Measurements from ENCODE around the gene TWF2.

TWF2 gene

GRCh38 chr3:52198643-52199608 lies 40.0 kb downstream of the TWF2 start:
- no peak for DNase-seq

- peak; percentile 99 for DNase-seq
Observed at GRCh38 chr3:52197842-52198625, 40.9 kb downstream of the TWF2 start, which contains the start of gene ALAS1. Gene ALAS1, plus strand, starts transcription at chr3:52198160. Its CDS starts 1,082 bp downstream, at chr3:52199242.

DNA sequence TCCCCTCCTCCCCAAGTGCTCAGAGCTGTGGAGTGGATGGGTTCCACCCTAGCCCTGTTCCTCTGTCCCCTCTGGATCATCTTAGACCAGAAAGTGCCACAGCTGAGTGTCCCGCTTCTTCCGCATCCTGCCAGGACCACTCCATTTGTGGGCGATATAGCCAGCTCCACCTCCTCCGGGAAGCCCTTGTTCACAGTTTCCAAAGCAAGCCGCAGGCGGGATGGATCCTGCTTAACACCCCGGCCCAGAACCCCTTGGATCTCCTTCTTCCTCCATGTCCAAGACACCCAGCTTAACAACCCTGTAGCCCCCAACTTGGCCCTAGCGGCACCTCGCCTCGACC lies 41.5 kb downstream of the TWF2 start:
- DNase-seq = no peak

- no peak for DNase-seq
Observed at GRCh38 chr3:52196977-52197376, 42.0 kb downstream of the TWF2 start.

- DNase-seq = no peak
Observed at GRCh38 chr3:52195823-52196331, 43.1 kb downstream of the TWF2 start.

DNA sequence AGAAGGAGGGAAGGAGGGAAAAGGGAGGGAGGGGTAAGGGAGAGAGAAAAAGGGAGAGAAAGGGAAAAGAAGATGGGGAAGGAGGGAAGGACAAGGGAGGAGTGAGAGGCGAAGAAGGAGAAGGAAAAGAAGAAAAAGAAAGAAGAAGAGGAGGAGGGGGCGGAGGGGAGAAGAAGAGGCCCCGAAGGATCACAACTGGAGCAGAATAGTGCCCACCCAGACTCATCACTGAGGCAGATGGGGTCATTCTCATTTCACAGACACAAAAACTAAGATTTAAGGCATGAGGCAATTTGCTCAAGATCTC lies 43.7 kb downstream of the TWF2 start:
- DNase-seq = no peak

DNA sequence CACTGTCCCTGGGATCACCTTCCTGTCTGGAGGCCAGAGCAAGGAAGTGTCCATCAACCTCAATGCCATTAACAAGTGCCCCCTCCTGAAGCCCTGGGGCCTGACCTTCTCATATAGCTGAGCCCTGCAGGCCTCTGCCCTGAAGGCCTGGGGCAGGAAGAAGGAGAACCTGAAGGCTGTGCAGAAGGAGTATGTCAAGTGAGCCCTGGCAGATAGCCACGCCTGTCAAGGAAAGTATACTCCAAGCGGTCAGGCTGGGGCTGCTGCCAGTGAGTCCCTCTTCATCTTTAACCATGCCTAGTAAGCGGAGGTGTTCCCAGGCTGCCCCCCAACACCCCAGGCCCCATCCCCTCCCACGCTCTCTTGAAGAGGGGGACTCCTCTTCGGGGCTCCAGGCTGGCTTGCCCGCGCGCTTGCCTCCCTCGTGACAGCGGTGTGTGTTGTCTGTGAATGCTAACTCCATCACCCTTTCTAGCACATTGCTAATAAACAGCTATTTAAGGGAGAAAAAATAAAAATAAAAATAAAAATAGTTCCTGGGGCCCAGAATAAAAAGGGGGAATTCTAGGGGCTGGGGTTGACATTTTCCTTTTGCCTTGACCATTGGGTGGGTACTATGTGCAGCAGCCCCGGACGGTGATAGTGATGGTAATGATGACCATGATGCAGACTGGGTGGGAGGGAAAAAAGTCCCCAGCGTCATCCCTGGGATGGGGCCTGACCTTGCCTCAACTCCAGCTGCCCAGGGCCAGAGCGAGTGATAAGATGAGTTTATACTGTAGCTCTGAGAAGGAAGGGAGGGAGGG lies 44.3 kb downstream of the TWF2 start:
- DNase-seq = no peak

- DNase-seq = no peak
Observed at GRCh38 chr3:52193065-52193464, 45.9 kb downstream of the TWF2 start.

GRCh38 chr3:52191663-52192062 lies 47.3 kb downstream of the TWF2 start:
- DNase-seq = no peak

DNA sequence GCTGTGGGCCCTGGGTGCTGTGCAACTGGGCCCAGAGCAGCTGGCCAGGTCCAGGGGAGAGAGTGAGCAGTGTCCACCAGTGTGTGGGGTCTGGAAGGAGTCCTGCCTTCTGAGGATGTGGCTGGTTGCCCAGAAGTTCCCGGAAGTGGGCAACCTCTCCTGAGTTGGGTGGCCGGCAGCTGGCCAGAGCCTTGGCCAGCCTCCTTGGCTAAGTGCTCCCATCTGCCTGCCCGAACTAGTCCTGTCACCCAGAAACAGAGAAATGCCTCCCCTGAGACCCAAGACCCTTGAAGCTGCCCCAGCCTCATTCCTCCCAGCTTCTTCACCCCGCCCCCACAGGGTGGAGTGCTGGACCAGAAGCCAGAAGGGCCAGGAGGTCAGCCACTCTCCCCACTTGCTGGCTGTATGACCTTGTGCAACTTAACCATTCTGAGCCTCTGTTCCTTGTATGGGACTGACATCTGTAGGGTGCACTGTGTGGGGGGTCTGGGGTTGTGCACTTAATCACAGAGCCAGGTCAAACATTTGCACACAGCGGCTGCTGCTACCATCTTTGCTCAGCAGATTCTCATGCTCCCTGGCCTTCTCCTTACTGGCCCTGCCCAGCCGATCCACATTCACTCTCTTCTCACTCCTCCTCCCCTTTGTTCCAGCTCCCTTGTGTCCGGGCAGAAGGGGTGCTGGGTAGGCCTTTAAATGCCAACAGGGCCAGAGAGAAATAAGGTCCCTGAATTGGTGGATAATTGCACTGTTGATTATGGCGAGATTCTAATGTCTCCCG lies 48.5 kb downstream of the TWF2 start:
- DNase-seq = no peak

DNA sequence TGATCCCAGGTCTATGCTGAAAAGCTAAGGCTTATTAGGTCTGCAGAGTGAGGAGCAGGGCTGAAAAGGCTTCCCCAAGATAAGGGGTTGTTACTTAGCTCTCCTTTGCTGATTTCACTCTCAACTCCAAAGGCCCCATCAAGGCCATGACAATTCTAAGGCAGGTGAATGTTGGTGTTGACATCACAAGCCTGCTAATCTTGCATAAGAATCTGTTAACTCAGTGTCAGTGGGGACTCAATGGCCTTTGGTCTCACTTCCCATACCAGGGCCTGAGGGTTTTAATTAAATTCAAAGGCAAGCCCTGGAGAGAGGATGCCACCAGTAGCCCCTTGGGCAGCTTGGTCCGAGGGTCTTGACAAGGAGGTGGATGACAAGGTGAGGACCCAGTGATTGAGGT lies 50.4 kb downstream of the TWF2 start:
- no peak for DNase-seq

- DNase-seq = no peak
Observed at GRCh38 chr3:52186729-52187128, 52.2 kb downstream of the TWF2 start.

GRCh38 chr3:52185837-52186236 lies 53.1 kb downstream of the TWF2 start:
- no peak for DNase-seq

- DNase-seq = no peak
Observed at GRCh38 chr3:52185311-52185710, 53.6 kb downstream of the TWF2 start.

DNA sequence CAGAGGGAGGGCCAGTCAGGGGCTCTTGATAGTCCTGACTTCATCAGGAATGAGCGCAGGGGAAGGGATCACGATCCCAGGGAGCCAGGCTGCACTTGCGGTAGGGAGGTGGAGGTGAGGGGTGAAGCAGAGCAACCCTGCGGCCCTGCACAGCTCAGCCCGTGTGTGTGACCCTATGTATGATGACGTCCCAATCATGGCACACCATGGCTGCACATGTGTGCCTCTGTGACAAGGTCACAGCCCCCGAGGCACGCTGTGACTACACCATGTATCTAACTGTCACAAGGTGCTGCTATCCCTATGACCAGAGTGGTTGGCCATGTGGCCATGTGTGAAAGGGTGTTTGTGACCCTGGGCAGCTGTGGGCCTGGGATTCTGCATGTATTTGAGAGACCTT lies 54.3 kb downstream of the TWF2 start:
- no peak for DNase-seq

DNA sequence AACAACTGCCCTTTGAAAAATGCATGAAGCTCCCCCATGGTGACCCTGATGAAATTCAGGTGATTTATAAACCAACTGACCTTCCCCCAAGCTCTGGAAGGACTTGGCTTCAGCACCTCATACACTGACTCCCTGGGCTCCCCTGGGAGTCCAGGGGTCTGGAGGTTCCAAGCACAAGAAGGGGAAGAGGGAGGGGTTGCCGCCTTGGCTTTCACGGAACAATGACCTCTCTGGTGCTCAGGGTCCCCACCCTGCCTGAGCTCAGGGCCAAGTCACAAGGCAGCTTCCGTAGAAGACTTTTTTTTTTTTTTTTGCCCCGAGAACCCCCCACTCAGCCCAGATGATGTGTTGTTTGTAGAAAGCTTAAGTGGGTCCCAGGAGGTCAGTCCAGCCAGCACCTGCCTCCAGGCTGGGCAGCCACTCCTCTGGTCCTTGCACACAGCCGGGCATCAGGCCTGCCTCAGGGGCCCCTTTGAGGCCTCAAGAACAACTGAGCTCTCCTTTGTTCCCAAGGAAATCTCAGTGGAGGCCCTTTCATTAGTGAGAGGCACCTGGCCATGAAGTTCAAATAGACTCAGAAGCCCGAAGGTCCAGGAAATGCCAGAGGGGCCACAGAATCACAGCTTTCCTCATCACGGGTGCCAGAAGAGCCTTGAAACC lies 55.0 kb downstream of the TWF2 start:
- no peak for DNase-seq

DNA sequence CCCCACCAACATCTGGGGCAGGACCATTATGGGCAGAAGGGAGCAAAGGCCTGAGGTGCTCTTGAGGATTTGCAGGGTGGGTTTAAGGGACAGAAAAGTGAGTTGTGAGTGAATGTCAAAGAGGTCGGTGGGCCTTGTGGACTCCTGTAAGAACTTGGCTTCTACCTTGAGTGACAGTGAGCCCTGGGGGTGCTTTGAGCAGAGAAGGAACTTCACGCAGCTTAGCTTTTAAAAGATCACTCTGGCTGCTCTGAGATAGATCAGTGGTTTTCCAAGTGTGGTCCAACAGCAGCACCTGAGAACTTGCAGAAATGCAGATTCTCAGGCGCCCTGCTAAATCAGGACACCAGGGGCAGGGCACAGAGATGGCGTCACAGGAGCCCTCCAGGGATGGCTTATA lies 56.3 kb downstream of the TWF2 start:
- DNase-seq = no peak

- no peak for DNase-seq
Observed at GRCh38 chr3:52182196-52182595, 56.8 kb downstream of the TWF2 start.

- DNase-seq = no peak
Observed at GRCh38 chr3:52181543-52181942, 57.4 kb downstream of the TWF2 start.
